ENCODE results near the gene CELF5. TPM values are rescaled to one million over a fixed set of nuclear protein-coding genes. Genes with fewer than 3 reads are reported as not detected.

Gene CELF5
- total RNA-seq, 1 donor from 2014 or later: not detected

DNA sequence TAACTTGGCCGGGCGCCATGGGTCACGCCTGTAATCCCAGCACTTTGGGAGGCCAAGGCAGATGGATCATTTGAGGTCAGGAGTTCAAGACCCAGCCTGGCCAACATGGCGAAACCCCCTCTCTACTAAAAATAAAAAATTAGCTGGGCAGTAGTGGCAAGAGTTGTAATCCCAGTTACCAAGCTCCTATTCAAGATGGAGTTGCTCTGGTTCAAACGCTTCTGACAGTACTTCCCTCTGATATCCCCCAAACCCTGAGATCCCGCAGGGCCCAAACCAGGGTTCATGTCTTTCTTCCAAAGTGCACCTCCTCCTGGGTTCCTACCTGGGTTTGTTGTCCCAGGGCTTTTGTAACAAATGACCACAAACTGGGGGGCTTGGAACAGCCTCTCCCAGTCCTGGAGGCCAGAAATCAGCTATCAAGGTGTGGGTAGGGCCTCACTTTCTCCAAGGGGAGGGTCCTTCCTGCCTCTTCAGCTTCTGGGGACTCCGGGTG is 13.7 kb downstream of the CELF5 start:
- Mint-ChIP-seq H3K9me3 (no peaks in the 10 kb centered on the region), H3K36me3 (ENCODE audit: low read depth) (no peaks in the 10 kb centered on the region), H3K27me3 (peaks cover 12% of the 10 kb centered on the region), H3K4me3 (no peak overlapping the region), H3K27ac (no peak overlapping the region), H3K4me1 (no peaks in the 10 kb centered on the region)
- POLR2A ChIA-PET: no interaction called here
- intact Hi-C loops (cut with micrococcal nuclease): no loop called here
- no peak for DNase-seq
- TF ChIP-seq, protein P1, sequence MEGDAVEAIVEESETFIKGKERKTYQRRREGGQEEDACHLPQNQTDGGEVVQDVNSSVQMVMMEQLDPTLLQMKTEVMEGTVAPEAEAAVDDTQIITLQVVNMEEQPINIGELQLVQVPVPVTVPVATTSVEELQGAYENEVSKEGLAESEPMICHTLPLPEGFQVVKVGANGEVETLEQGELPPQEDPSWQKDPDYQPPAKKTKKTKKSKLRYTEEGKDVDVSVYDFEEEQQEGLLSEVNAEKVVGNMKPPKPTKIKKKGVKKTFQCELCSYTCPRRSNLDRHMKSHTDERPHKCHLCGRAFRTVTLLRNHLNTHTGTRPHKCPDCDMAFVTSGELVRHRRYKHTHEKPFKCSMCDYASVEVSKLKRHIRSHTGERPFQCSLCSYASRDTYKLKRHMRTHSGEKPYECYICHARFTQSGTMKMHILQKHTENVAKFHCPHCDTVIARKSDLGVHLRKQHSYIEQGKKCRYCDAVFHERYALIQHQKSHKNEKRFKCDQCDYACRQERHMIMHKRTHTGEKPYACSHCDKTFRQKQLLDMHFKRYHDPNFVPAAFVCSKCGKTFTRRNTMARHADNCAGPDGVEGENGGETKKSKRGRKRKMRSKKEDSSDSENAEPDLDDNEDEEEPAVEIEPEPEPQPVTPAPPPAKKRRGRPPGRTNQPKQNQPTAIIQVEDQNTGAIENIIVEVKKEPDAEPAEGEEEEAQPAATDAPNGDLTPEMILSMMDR (IDR thresholded peaks at IDR 0.05): no peak
- no peak for ATAC-seq (ENCODE audit: low read depth)
- CTCF ChIA-PET: no interaction called here

DNA sequence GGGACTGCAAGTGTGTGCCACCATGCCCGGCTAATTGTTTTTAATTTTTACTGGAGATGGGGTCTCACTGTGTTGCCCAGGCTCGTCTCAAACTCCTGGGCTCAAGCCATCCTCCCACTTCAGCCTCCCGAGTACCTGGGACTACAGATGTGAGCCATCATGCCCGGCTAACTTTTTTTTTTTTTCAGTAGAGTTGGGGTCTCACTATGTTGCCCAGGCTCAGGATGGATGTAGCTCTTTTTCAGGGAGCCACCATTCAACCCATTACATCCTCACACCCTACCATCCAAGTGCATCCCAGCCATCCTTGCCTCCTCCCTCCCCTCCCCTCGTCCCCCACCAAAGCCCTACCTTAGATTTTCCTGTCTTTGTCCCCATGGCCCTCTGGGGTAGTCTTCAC is 14.9 kb downstream of the CELF5 start:
- no peaks in the 10 kb centered on the region for H3K36me3 Mint-ChIP-seq (ENCODE audit: low read depth)
- TF ChIP-seq, protein P1 (IDR thresholded peaks at IDR 0.05): no peak
- H3K27ac Mint-ChIP-seq: no peak overlapping the region
- H3K4me3 Mint-ChIP-seq: no peak overlapping the region
- H3K9me3 Mint-ChIP-seq: no peaks in the 10 kb centered on the region
- H3K27me3 Mint-ChIP-seq: peaks cover 8% of the 10 kb centered on the region
- ATAC-seq (ENCODE audit: low read depth): no peak
- no peak for DNase-seq
- ChIA-PET CTCF (no interaction called here), POLR2A (no interaction called here)
- intact Hi-C loops (cut with micrococcal nuclease): no loop called here
- H3K4me1 Mint-ChIP-seq: no peaks in the 10 kb centered on the region

DNA sequence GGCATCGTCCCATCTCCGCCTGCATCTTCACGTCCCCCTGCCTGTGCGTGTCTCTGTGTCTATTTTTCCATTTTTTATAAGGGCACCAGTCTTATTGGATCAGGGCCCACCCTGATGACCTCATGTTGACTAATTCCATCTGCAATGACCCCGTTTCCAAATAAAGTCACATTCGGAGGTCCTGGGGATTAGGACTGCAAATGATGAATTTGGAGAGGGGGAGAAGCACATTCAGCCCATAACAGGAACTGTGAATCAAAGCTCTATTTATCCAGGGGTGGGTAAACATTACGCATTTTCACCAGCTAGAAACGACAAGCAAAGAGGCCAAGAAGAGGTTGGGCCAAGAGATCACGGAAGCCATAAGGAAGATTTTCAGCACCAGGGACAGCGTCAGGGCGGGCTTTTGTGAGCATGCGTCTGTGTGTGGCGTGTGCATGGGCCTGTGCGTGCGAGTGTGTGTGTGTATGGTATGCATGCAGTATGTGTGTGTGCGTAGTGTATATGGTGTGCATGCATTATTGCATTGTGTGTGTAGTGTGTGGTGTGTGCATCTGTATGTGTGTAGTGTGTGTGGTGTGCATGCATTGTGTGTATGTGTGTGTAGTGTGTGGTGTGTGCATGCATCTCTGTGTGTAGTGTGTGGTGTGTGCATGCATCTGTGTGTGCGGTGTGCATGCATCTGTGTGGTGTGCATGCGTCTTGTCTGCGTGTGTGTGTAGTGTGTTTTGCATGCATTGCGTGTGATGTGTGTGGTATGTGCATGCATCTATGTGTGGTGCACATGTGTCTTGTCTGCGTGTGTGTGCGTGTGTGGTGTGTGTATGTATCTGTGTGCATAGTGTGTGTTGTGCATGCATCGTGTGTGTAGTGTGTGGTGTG is 19.6 kb downstream of the CELF5 start:
- no peaks in the 10 kb centered on the region for H3K4me1 Mint-ChIP-seq
- ATAC-seq (ENCODE audit: low read depth): peak; percentile 34
- no peak overlapping the region for H3K27ac Mint-ChIP-seq
- ChIA-PET CTCF (no interaction called here), POLR2A (interaction anchor here (0.6 kb wide), 1 partner anchor 476 kb away, joined by 4 read pairs; no protein-coding TSS in a partner anchor)
- DNase-seq: no peak
- H3K36me3 Mint-ChIP-seq (ENCODE audit: low read depth): no peaks in the 10 kb centered on the region
- intact Hi-C loops (cut with micrococcal nuclease): no loop called here
- TF ChIP-seq, protein P1 (IDR thresholded peaks at IDR 0.05): no peak
- no peak overlapping the region for H3K4me3 Mint-ChIP-seq
- H3K27me3 Mint-ChIP-seq: peaks cover 6% of the 10 kb centered on the region
- no peaks in the 10 kb centered on the region for H3K9me3 Mint-ChIP-seq

DNA sequence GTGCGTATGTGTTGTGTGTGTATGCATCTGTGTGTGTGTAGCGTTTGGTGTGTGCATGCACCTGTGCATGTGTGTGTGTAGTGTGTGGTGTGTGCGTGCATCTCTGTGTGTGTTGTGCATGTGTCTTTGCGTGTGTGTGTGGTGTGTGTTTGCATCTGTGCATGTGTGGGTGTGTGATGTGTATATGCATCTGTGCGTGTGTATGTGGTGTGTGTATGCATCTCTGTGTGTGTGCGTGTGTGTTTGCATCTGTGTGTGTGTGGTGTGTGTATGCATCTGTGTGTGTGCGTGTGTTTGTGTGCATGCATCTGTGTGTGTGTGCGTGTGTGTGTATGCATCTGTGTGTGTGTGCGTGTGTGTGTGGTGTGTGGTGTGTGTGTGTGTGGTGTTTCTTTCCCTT is 20.6 kb downstream of the CELF5 start:
- Mint-ChIP-seq H3K36me3 (ENCODE audit: low read depth) (no peaks in the 10 kb centered on the region), H3K9me3 (no peaks in the 10 kb centered on the region), H3K4me3 (no peak overlapping the region), H3K27ac (no peak overlapping the region), H3K27me3 (peaks cover 6% of the 10 kb centered on the region), H3K4me1 (no peaks in the 10 kb centered on the region)
- ChIA-PET POLR2A (no interaction called here), CTCF (no interaction called here)
- intact Hi-C loops (cut with micrococcal nuclease): no loop called here
- DNase-seq (no peak), ATAC-seq (ENCODE audit: low read depth) (no peak)
- TF ChIP-seq, protein P1 (IDR thresholded peaks at IDR 0.05): no peak

DNA sequence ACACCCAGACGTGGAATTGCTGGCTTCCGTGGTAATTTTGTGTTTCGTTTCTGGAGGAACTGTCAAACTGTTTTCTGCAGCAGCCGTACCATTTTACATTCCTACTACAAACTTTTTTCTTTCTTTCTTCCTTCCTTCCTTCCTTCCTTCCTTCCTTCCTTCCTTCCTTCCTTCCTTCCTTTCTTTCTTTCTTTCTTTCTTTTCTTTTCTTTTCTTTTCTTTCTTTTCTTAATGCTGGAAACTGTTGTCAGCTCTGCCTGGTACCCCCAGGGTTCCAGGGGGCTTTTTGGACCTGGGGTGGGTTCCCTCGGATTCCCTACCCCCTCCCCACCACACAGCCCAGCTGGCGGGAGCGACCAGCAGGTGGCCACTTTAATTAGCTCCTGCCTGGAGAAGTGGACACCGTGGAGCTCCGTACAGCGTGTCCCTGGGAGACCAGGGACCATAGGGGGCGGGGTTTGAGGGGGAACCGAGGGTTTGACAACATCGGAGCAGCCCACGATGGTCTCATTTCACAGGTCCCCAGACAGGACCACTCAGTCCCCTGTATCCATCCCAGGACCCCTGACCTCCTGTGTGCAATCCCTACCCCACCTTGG is 24.4 kb downstream of the CELF5 start:
- H3K27me3 Mint-ChIP-seq: peaks cover 11% of the 10 kb centered on the region
- TF ChIP-seq, protein P1 (IDR thresholded peaks at IDR 0.05): no peak
- H3K9me3 Mint-ChIP-seq: peaks cover 2% of the 10 kb centered on the region
- ATAC-seq (ENCODE audit: low read depth) (no peak), DNase-seq (no peak)
- H3K4me1 Mint-ChIP-seq: no peaks in the 10 kb centered on the region
- intact Hi-C loops (cut with micrococcal nuclease): no loop called here
- H3K4me3 Mint-ChIP-seq: no peak overlapping the region
- no peaks in the 10 kb centered on the region for H3K36me3 Mint-ChIP-seq (ENCODE audit: low read depth)
- ChIA-PET CTCF (no interaction called here), POLR2A (no interaction called here)
- H3K27ac Mint-ChIP-seq: no peak overlapping the region
